ENCODE data around the gene THTPA. TPM values are rescaled to one million over a fixed set of nuclear protein-coding genes. Genes with fewer than 3 reads are reported as not detected.
A peak's percentile ranks its signal among the peaks of the same experiment; 100 is the strongest.

The THTPA gene
- total RNA-seq, 1 donor from 2014 or later = 115 TPM

DNA sequence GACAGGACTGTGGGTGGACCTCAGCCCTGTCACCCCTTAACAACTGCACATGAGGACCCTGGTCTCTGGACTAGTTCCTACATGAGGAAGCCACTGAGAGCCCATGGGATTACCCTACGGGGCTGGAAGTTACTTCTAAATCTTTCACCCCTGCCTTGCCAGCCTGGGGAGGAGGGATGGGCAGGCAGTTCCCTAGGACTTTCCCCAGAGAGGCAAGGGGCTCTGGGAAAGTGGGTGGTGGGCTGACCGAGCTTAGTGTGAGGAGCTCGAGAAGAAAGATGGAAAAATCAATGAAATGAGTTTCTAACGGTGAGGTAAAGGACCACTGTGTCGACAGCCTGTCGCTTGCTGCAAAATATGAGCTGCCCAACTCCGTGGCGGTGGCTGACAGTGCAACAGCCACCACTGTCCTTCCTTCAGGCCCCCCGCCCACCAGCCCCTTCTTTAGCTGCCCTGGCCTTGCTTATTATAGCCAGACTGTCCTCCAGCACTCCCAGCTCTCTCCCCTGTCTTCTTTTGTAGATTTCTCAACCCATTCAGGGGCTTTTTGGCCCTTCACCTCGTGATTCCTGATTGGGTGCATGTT, 9.5 kb upstream of the THTPA start:
- Histone ChIP-seq H3K4me3 (no peak overlapping the region), H3K4me1 (no peaks in the 10 kb centered on the region), H3K27ac (no peak overlapping the region), H3K27me3 (no peaks in the 10 kb centered on the region), H3K9me3 (no peaks in the 10 kb centered on the region), H3K36me3 (no peaks in the 10 kb centered on the region)
- TF ChIP-seq, protein P1, sequence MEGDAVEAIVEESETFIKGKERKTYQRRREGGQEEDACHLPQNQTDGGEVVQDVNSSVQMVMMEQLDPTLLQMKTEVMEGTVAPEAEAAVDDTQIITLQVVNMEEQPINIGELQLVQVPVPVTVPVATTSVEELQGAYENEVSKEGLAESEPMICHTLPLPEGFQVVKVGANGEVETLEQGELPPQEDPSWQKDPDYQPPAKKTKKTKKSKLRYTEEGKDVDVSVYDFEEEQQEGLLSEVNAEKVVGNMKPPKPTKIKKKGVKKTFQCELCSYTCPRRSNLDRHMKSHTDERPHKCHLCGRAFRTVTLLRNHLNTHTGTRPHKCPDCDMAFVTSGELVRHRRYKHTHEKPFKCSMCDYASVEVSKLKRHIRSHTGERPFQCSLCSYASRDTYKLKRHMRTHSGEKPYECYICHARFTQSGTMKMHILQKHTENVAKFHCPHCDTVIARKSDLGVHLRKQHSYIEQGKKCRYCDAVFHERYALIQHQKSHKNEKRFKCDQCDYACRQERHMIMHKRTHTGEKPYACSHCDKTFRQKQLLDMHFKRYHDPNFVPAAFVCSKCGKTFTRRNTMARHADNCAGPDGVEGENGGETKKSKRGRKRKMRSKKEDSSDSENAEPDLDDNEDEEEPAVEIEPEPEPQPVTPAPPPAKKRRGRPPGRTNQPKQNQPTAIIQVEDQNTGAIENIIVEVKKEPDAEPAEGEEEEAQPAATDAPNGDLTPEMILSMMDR (IDR thresholded peaks at IDR 0.05) = no peak
- intact Hi-C loops (cut with DNase I) = no loop called here
- no peak for DNase-seq (ENCODE audit: low spot score in 2 of 2)

DNA sequence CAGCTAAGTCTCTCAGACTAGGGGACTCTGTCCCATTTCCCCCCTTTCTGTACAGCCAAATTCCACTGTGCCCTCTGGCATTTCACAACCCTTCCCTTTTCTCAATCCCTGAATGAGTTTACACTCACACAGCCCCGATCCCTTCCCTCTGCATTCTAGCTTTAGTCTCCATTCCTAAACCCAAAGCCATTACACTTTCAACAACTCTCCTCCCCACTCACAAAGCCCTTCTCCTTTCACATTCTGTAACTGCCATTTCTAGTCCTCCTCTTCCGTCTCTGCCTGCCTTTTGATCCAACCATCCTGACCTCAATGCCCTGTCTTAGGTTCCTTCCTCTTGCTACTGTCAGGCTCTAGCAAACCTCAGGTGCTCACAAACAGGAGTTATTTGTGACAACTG, 8.1 kb upstream of the THTPA start:
- intact Hi-C loops (cut with DNase I) = no loop called here
- DNase-seq (ENCODE audit: low spot score in 2 of 2) = no peak
- Histone ChIP-seq H3K4me3 (no peak overlapping the region), H3K27ac (no peak overlapping the region), H3K9me3 (no peaks in the 10 kb centered on the region), H3K4me1 (peaks cover 0 to 4% of the 10 kb centered on the region in 2 donors), H3K36me3 (no peaks in the 10 kb centered on the region), H3K27me3 (no peaks in the 10 kb centered on the region)
- TF ChIP-seq, protein P1 (IDR thresholded peaks at IDR 0.05) = no peak

DNA sequence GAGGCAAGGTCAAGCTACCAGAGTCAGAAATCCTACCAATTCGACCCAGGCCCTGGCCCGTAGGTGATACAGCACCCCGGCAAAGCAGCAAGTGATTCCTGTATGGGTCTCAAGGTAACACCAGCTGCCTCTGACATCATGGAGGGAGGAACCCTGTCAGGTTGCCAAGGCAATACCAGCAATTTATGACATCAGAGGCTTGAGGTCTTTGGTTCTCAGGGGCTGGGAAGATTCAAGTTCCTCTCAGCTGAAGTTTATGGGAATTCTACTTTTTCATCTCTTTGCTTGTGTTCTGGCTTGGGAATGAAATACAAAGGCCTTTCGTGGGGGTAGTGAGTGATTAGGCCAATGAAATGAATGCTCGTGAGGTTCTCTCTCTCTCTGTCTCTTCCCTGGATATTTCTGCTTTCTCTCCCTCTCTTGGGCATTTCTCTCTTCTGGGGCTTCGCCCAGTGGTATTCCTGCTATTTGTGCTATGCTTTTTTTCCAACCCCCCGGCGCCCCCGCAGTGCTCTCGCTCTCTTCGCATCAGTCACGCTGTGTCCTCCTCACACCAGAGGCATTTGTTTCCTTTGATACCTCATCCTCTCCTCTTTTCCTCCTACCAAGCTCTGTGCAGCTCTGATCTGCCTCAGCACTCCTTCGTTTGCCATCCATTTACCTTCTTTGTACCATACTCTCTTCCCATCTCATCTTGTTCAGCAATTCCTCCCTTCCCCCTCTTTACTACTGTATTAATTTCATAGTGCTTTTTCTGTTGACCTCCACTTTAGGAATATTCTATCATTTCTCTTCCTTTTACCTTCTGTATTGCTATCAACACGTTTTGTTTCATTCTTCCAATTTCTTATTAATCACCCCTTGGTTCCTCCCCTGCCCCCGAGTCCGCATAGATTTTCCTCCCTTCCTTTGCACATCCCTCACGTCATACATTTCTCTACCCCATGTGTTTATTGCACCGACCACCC, 7.4 kb upstream of the THTPA start:
- Histone ChIP-seq H3K4me3 (no peak overlapping the region), H3K4me1 (peaks cover 0 to 4% of the 10 kb centered on the region in 2 donors), H3K27me3 (no peaks in the 10 kb centered on the region), H3K36me3 (no peaks in the 10 kb centered on the region), H3K9me3 (no peaks in the 10 kb centered on the region), H3K27ac (no peak overlapping the region)
- TF ChIP-seq, protein P1 (IDR thresholded peaks at IDR 0.05) = no peak
- no peak for DNase-seq (ENCODE audit: low spot score in 2 of 2)
- intact Hi-C loops (cut with DNase I) = no loop called here

DNA sequence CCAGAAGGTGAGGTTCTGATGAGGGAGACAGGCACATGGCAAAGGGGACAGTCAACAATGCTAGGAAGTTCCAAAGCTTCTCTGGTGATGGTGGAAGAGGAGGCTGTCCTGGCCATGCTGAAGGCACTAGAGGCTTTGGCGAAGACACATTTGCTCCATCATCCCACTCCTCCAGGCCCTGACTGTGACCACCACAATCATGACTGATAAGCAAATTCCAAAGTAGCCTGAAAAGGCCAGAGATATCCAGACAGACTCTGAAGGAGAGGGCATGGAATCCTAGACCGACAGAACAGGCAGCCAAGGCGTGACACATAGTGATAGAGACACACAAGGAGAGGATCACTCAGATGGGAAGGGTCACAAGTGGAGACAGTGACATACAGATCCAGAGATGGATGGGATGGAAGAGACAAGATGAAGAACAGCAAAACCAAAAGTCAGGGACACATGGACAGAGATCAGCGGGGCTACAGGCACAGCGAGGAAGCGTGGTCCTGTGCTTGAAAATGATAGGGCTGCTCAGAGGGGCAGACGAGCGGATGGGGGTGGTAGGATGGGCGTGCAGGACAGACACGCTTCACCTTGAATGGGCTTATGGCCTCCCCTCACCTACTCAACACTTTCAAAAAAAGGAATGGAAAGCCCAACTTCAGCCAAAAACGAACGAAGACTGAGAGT, 5.8 kb upstream of the THTPA start:
- Histone ChIP-seq H3K9me3 (no peaks in the 10 kb centered on the region), H3K4me1 (peaks cover 1 to 8% of the 10 kb centered on the region in 2 donors), H3K4me3 (peak overlapping the region; percentile 76 to 79), H3K36me3 (no peaks in the 10 kb centered on the region), H3K27ac (no peak overlapping the region), H3K27me3 (no peaks in the 10 kb centered on the region)
- TF ChIP-seq, protein P1 (IDR thresholded peaks at IDR 0.05) = no peak
- no peak for DNase-seq (ENCODE audit: low spot score in 2 of 2)
- intact Hi-C loops (cut with DNase I) = loop anchor here (10.0 kb wide), 1 partner anchor 185 kb away; the partner anchor contains the start of gene EFS

DNA sequence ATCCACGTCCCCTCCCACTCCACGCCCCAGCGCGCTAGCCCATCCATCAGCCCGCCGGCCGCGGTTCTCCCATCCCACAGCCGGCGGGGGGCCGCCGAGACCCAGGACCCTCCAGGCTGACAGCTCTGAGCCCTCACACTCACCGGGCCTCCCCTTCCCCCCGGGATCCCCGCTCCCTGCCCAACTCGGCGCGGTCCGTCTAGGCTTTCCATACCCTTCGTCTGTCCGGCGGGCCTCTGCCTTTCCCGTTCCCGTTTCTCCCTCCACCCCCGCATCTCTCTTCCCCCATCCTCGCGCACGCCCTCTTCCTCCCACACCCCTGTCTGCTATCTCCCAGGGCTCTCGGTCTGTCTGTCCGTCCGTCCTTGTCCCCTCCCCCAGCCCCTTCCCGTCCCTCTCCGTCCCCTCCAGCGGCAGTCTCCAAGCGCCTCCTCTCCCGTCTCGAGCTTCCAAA, 5.2 kb upstream of the THTPA start:
- TF ChIP-seq, protein P1 (IDR thresholded peaks at IDR 0.05) = no peak
- no peaks in the 10 kb centered on the region for H3K36me3 ChIP-seq
- intact Hi-C loops (cut with DNase I) = loop anchor here (10.0 kb wide), 1 partner anchor 186 kb away; the partner anchor contains the start of gene EFS
- H3K27ac ChIP-seq = no peak overlapping the region
- peaks cover 5 to 11% of the 10 kb centered on the region in 2 donors for H3K4me1 ChIP-seq
- no peaks in the 10 kb centered on the region for H3K9me3 ChIP-seq
- no peak for DNase-seq (ENCODE audit: low spot score in 2 of 2)
- no peaks in the 10 kb centered on the region for H3K27me3 ChIP-seq
- peak overlapping the region; percentile 76 to 79 for H3K4me3 ChIP-seq

All from ascending aorta (tissue), 2 donors.